ENCODE data around the gene IFT80. TPM values are rescaled to one million over a fixed set of nuclear protein-coding genes. Genes with fewer than 3 reads are reported as not detected.
"Not testable (repeated sequence)": the region's sequence is repeated elsewhere in the genome, so short reads cannot be mapped to it uniquely, and the experiment has no call there.

IFT80 gene
- total and polyA plus RNA-seq, 3 donors from 2014 or later: 32.0 to 74.9 (median 55.4) TPM

- no peaks in the 10 kb centered on the region for H3K4me1 ChIP-seq
- no peaks in the 10 kb centered on the region for H3K27me3 ChIP-seq
- no peak for DNase-seq
- intact Hi-C loops (cut with DNase I; ENCODE audit: low total_unique reads): no loop called here
- no peaks in the 10 kb centered on the region for H3K9me3 ChIP-seq
- H3K4me3 ChIP-seq: no peak overlapping the region
- H3K27ac ChIP-seq: no peak overlapping the region
- WGBS, 2 donors: 91 to 95% methylated on average over 6 of the region's 6 CpGs
- no peak for TF ChIP-seq CTCF (IDR thresholded peaks at IDR 0.05)
- TF ChIP-seq POLR2A (IDR thresholded peaks at IDR 0.05): no peak
- H3K36me3 ChIP-seq (ENCODE audit: low read depth, missing control alignments): no peaks in the 10 kb centered on the region
These were observed 27.8 kb downstream of the IFT80 start for GRCh38 chr3:160370987-160371857.

- no peak overlapping the region for H3K27ac ChIP-seq
- 89 to 93% methylated on average over 1 of the region's 1 CpG for WGBS, 2 donors
- no peak for DNase-seq
- no peaks in the 10 kb centered on the region for H3K36me3 ChIP-seq (ENCODE audit: low read depth, missing control alignments)
- TF ChIP-seq CTCF (IDR thresholded peaks at IDR 0.05) (no peak), POLR2A (IDR thresholded peaks at IDR 0.05) (no peak)
- H3K4me1 ChIP-seq: no peaks in the 10 kb centered on the region
- H3K9me3 ChIP-seq: no peaks in the 10 kb centered on the region
- H3K27me3 ChIP-seq: no peaks in the 10 kb centered on the region
- intact Hi-C loops (cut with DNase I; ENCODE audit: low total_unique reads): no loop called here
- no peak overlapping the region for H3K4me3 ChIP-seq
These were observed 29.2 kb downstream of the IFT80 start for GRCh38 chr3:160369784-160370183.

- DNase-seq: no peak
- intact Hi-C loops (cut with DNase I; ENCODE audit: low total_unique reads): no loop called here
- Histone ChIP-seq H3K27ac (no peak overlapping the region), H3K4me3 (no peak overlapping the region), H3K27me3 (no peaks in the 10 kb centered on the region), H3K9me3 (no peaks in the 10 kb centered on the region), H3K4me1 (no peaks in the 10 kb centered on the region), H3K36me3 (ENCODE audit: low read depth, missing control alignments) (no peaks in the 10 kb centered on the region)
- TF ChIP-seq CTCF (IDR thresholded peaks at IDR 0.05) (no peak), POLR2A (IDR thresholded peaks at IDR 0.05) (no peak)
- 87 to 93% methylated on average over 2 of the region's 2 CpGs for WGBS, 2 donors
These were observed 30.2 kb downstream of the IFT80 start for GRCh38 chr3:160368804-160369203.

- Histone ChIP-seq H3K27me3 (no peaks in the 10 kb centered on the region), H3K4me1 (no peaks in the 10 kb centered on the region), H3K36me3 (ENCODE audit: low read depth, missing control alignments) (no peaks in the 10 kb centered on the region), H3K4me3 (no peak overlapping the region), H3K27ac (no peak overlapping the region), H3K9me3 (no peaks in the 10 kb centered on the region)
- whole genome bisulfite sequencing, 2 donors: 97 to 100% methylated on average over 1 of the region's 1 CpG
- no peak for DNase-seq
- intact Hi-C loops (cut with DNase I; ENCODE audit: low total_unique reads): no loop called here
- TF ChIP-seq POLR2A (IDR thresholded peaks at IDR 0.05) (no peak), CTCF (IDR thresholded peaks at IDR 0.05) (no peak)
These were observed 33.0 kb downstream of the IFT80 start for GRCh38 chr3:160365869-160366522.

GRCh38 chr3:160362896-160363295 is 36.1 kb downstream of the IFT80 start:
- H3K9me3 ChIP-seq; H3K27ac ChIP-seq; H3K36me3 ChIP-seq (ENCODE audit: low read depth, missing control alignments); intact Hi-C loops (cut with DNase I; ENCODE audit: low total_unique reads); DNase-seq; H3K4me3 ChIP-seq; H3K27me3 ChIP-seq; H3K4me1 ChIP-seq: not testable (repeated sequence)
- 86 to 98% methylated on average over 2 of the region's 2 CpGs for WGBS, 2 donors
